Ishikawa (cell line): ENCODE results near the gene PALLD.

ENCODE experiments used
- CEBPB ChIP-seq: IDR thresholded peaks from 2 replicates; pipeline ENCODE4 v1.6.1; 2012
- CREB1 ChIP-seq: IDR thresholded peaks from 2 replicates; pipeline ENCODE4 v1.6.1; 2012; ENCODE audit warnings: low read depth
- EGR1 ChIP-seq: IDR thresholded peaks from 2 replicates; pipeline ENCODE4 v1.6.1; 2012
- EP300 ChIP-seq: IDR thresholded peaks from 2 replicates; pipeline ENCODE4 v1.6.1; 2012; ENCODE audit warnings: borderline replicate concordance
- FOXM1 ChIP-seq: IDR thresholded peaks from 2 replicates; pipeline ENCODE4 v1.6.1; 2012; ENCODE audit warnings: low read depth, borderline replicate concordance
- MAX ChIP-seq: IDR thresholded peaks from 2 replicates; pipeline ENCODE4 v1.6.1; 2012
- NFIC ChIP-seq: IDR thresholded peaks from 2 replicates; pipeline ENCODE4 v1.6.1; 2012
- RAD21 ChIP-seq: IDR thresholded peaks from 2 replicates; pipeline ENCODE4 v1.6.1; 2012; ENCODE audit warnings: low read depth
- REST ChIP-seq: IDR thresholded peaks from 2 replicates; pipeline ENCODE4 v1.6.1; 2012; ENCODE audit warnings: low read depth, mild to moderate bottlenecking
- TAF1 ChIP-seq: IDR thresholded peaks from 2 replicates; pipeline ENCODE4 v1.6.1; 2012; ENCODE audit warnings: low read depth, mild to moderate bottlenecking
- TCF12 ChIP-seq: IDR thresholded peaks from 2 replicates; pipeline ENCODE4 v1.6.1; 2012; ENCODE audit warnings: low read depth
- TEAD4 ChIP-seq: IDR thresholded peaks from 2 replicates; pipeline ENCODE4 v1.6.1; 2012
- USF1 ChIP-seq: IDR thresholded peaks from 2 replicates; pipeline ENCODE4 v1.6.1; 2012

- no peak for TF ChIP-seq TAF1
- no peak for TF ChIP-seq EP300
- TF ChIP-seq TCF12, result no peak
- TF ChIP-seq CEBPB, result no peak
- TF ChIP-seq MAX, result no peak
- no peak for TF ChIP-seq RAD21
- TF ChIP-seq USF1, result no peak
- no peak for TF ChIP-seq FOXM1
- TF ChIP-seq TEAD4, result no peak
- TF ChIP-seq EGR1, result no peak
- no peak for TF ChIP-seq CREB1
- no peak for TF ChIP-seq NFIC
- TF ChIP-seq REST, result no peak
Observed at GRCh38 chr4:168679397-168679796, 182.5 kb downstream of the PALLD start.
